Measurements from ENCODE around the gene C2orf76.

The C2orf76 gene

GRCh38 chr2:119397196-119397595 lies 30.6 kb upstream of the C2orf76 start:
- Histone ChIP-seq H3K36me3 (ENCODE audit: control insufficient read depth, insufficient read depth, low read length) (no peaks in the 10 kb centered on the region), H3K4me1 (ENCODE audit: control insufficient read depth, insufficient read depth, low read length, poor library complexity, severe bottlenecking) (no peaks in the 10 kb centered on the region), H3K4me3 (ENCODE audit: extremely low read depth, insufficient read depth, low read length, poor library complexity, severe bottlenecking) (no peak overlapping the region), H3K9me3 (ENCODE audit: control insufficient read depth, low read length) (no peaks in the 10 kb centered on the region), H3K27ac (ENCODE audit: low read depth, low read length, severe bottlenecking) (no peak overlapping the region)
- WGBS, 2 experiments (ENCODE audit: insufficient coverage in 2 of 2): 74 to 83% methylated on average over 4 to 6 of the region's 6 CpGs

- Histone ChIP-seq H3K4me1 (ENCODE audit: control insufficient read depth, insufficient read depth, low read length, poor library complexity, severe bottlenecking) (no peaks in the 10 kb centered on the region), H3K4me3 (ENCODE audit: extremely low read depth, insufficient read depth, low read length, poor library complexity, severe bottlenecking) (no peak overlapping the region), H3K9me3 (ENCODE audit: control insufficient read depth, low read length) (no peaks in the 10 kb centered on the region), H3K27ac (ENCODE audit: low read depth, low read length, severe bottlenecking) (no peak overlapping the region), H3K36me3 (ENCODE audit: control insufficient read depth, insufficient read depth, low read length) (no peaks in the 10 kb centered on the region)
- 82 to 83% methylated on average over 1 to 2 of the region's 3 CpGs for WGBS, 2 experiments (ENCODE audit: insufficient coverage in 2 of 2)
These were observed 27.5 kb upstream of the C2orf76 start for GRCh38 chr2:119393971-119394748.

- H3K9me3 ChIP-seq (ENCODE audit: control insufficient read depth, low read length): no peaks in the 10 kb centered on the region
- H3K36me3 ChIP-seq (ENCODE audit: control insufficient read depth, insufficient read depth, low read length): no peaks in the 10 kb centered on the region
- no peaks in the 10 kb centered on the region for H3K4me1 ChIP-seq (ENCODE audit: control insufficient read depth, insufficient read depth, low read length, poor library complexity, severe bottlenecking)
- H3K4me3 ChIP-seq (ENCODE audit: extremely low read depth, insufficient read depth, low read length, poor library complexity, severe bottlenecking): no peak overlapping the region
- H3K27ac ChIP-seq (ENCODE audit: low read depth, low read length, severe bottlenecking): no peak overlapping the region
- WGBS, 2 experiments (ENCODE audit: insufficient coverage in 2 of 2): 80 to 85% methylated on average over 4 of the region's 5 CpGs
These were observed 23.1 kb upstream of the C2orf76 start for GRCh38 chr2:119389615-119390306.

- 92 to 95% methylated on average over 5 to 9 of the region's 9 CpGs for WGBS, 2 experiments (ENCODE audit: insufficient coverage in 2 of 2)
- no peaks in the 10 kb centered on the region for H3K36me3 ChIP-seq (ENCODE audit: control insufficient read depth, insufficient read depth, low read length)
- no peak overlapping the region for H3K4me3 ChIP-seq (ENCODE audit: extremely low read depth, insufficient read depth, low read length, poor library complexity, severe bottlenecking)
- no peaks in the 10 kb centered on the region for H3K4me1 ChIP-seq (ENCODE audit: control insufficient read depth, insufficient read depth, low read length, poor library complexity, severe bottlenecking)
- H3K9me3 ChIP-seq (ENCODE audit: control insufficient read depth, low read length): no peaks in the 10 kb centered on the region
- H3K27ac ChIP-seq (ENCODE audit: low read depth, low read length, severe bottlenecking): no peak overlapping the region
These were observed 20.9 kb upstream of the C2orf76 start for GRCh38 chr2:119387381-119388129.

- Histone ChIP-seq H3K36me3 (ENCODE audit: control insufficient read depth, insufficient read depth, low read length) (no peaks in the 10 kb centered on the region), H3K27ac (ENCODE audit: low read depth, low read length, severe bottlenecking) (no peak overlapping the region), H3K4me1 (ENCODE audit: control insufficient read depth, insufficient read depth, low read length, poor library complexity, severe bottlenecking) (no peaks in the 10 kb centered on the region), H3K9me3 (ENCODE audit: control insufficient read depth, low read length) (no peaks in the 10 kb centered on the region), H3K4me3 (ENCODE audit: extremely low read depth, insufficient read depth, low read length, poor library complexity, severe bottlenecking) (no peak overlapping the region)
- WGBS, 2 experiments (ENCODE audit: insufficient coverage in 2 of 2): no CpG with 5 or more reads among the region's 3 CpGs
These were observed 18.8 kb upstream of the C2orf76 start for GRCh38 chr2:119385466-119385865.

- H3K9me3 ChIP-seq (ENCODE audit: control insufficient read depth, low read length): no peaks in the 10 kb centered on the region
These were observed 18.3 kb upstream of the C2orf76 start for GRCh38 chr2:119384971-119385370.

GRCh38 chr2:119383410-119384140 lies 16.9 kb upstream of the C2orf76 start:
- H3K36me3 ChIP-seq (ENCODE audit: control insufficient read depth, insufficient read depth, low read length): no peaks in the 10 kb centered on the region
- H3K4me3 ChIP-seq (ENCODE audit: extremely low read depth, insufficient read depth, low read length, poor library complexity, severe bottlenecking): no peak overlapping the region
- H3K4me1 ChIP-seq (ENCODE audit: control insufficient read depth, insufficient read depth, low read length, poor library complexity, severe bottlenecking): no peaks in the 10 kb centered on the region
- H3K27ac ChIP-seq (ENCODE audit: low read depth, low read length, severe bottlenecking): no peak overlapping the region
- 79 to 93% methylated on average over 6 of the region's 6 CpGs for WGBS, 2 experiments (ENCODE audit: insufficient coverage in 2 of 2)
- no peaks in the 10 kb centered on the region for H3K9me3 ChIP-seq (ENCODE audit: control insufficient read depth, low read length)

More at GRCh38 chr2:119384971-119385370, 18.3 kb upstream of the C2orf76 start:
- WGBS, 2 experiments (ENCODE audit: insufficient coverage in 2 of 2): 73 to 79% methylated on average over 3 to 4 of the region's 4 CpGs
- H3K36me3 ChIP-seq (ENCODE audit: control insufficient read depth, insufficient read depth, low read length): no peaks in the 10 kb centered on the region
- no peak overlapping the region for H3K27ac ChIP-seq (ENCODE audit: low read depth, low read length, severe bottlenecking)
- H3K4me1 ChIP-seq (ENCODE audit: control insufficient read depth, insufficient read depth, low read length, poor library complexity, severe bottlenecking): no peaks in the 10 kb centered on the region
- no peak overlapping the region for H3K4me3 ChIP-seq (ENCODE audit: extremely low read depth, insufficient read depth, low read length, poor library complexity, severe bottlenecking)

- 80 to 92% methylated on average over 2 to 3 of the region's 6 CpGs for WGBS, 2 experiments (ENCODE audit: insufficient coverage in 2 of 2)
- Histone ChIP-seq H3K9me3 (ENCODE audit: control insufficient read depth, low read length) (peaks cover under 1% of the 10 kb centered on the region), H3K27ac (ENCODE audit: low read depth, low read length, severe bottlenecking) (no peak overlapping the region), H3K4me1 (ENCODE audit: control insufficient read depth, insufficient read depth, low read length, poor library complexity, severe bottlenecking) (no peaks in the 10 kb centered on the region), H3K36me3 (ENCODE audit: control insufficient read depth, insufficient read depth, low read length) (peaks cover 6% of the 10 kb centered on the region), H3K4me3 (ENCODE audit: extremely low read depth, insufficient read depth, low read length, poor library complexity, severe bottlenecking) (no peak overlapping the region)
These were observed 11.9 kb upstream of the C2orf76 start for GRCh38 chr2:119378566-119378965.

- H3K27ac ChIP-seq (ENCODE audit: low read depth, low read length, severe bottlenecking): no peak overlapping the region
- peaks cover 12% of the 10 kb centered on the region for H3K36me3 ChIP-seq (ENCODE audit: control insufficient read depth, insufficient read depth, low read length)
- peaks cover 4% of the 10 kb centered on the region for H3K9me3 ChIP-seq (ENCODE audit: control insufficient read depth, low read length)
- 73 to 85% methylated on average over 3 to 5 of the region's 5 CpGs for WGBS, 2 experiments (ENCODE audit: insufficient coverage in 2 of 2)
- H3K4me1 ChIP-seq (ENCODE audit: control insufficient read depth, insufficient read depth, low read length, poor library complexity, severe bottlenecking): no peaks in the 10 kb centered on the region
- no peak overlapping the region for H3K4me3 ChIP-seq (ENCODE audit: extremely low read depth, insufficient read depth, low read length, poor library complexity, severe bottlenecking)
These were observed 11.3 kb upstream of the C2orf76 start for GRCh38 chr2:119377993-119378345.

GRCh38 chr2:119377294-119377992 lies 10.8 kb upstream of the C2orf76 start:
- Histone ChIP-seq H3K27ac (ENCODE audit: low read depth, low read length, severe bottlenecking) (no peak overlapping the region), H3K9me3 (ENCODE audit: control insufficient read depth, low read length) (peaks cover 8% of the 10 kb centered on the region), H3K4me3 (ENCODE audit: extremely low read depth, insufficient read depth, low read length, poor library complexity, severe bottlenecking) (no peak overlapping the region), H3K36me3 (ENCODE audit: control insufficient read depth, insufficient read depth, low read length) (peaks cover 17% of the 10 kb centered on the region), H3K4me1 (ENCODE audit: control insufficient read depth, insufficient read depth, low read length, poor library complexity, severe bottlenecking) (no peaks in the 10 kb centered on the region)
- 92 to 100% methylated on average over 4 of the region's 7 CpGs for WGBS, 2 experiments (ENCODE audit: insufficient coverage in 2 of 2)
